Tibial nerve (tissue), 4 donors: ENCODE results near the gene GNAI3. TPM values are rescaled to one million over a fixed set of nuclear protein-coding genes. Genes with fewer than 3 reads are reported as not detected.
A peak's percentile ranks its signal among the peaks of the same experiment; 100 is the strongest.

Experiments
- DNase-seq, 2 donors: peaks; one replicate each; pipeline ENCODE4 v3.0.0-alpha.2; 2019; ENCODE audit warnings: low spot score in 2 of 2
- H3K27ac ChIP-seq, 4 donors: fragments of 200-600 bp; sonication (generic) in 3 of 4; one replicate each; pipeline ENCODE4 v1.5.1; 2017 to 2019; ENCODE audit warnings: mild to moderate bottlenecking in 1 of 4
- H3K27me3 ChIP-seq, 2 donors: fragments of 200-600 bp; sonication (generic) in 1 of 2; one replicate each; pipeline versions ENCODE4 v1.5.1 to v1.6.0; 2017 to 2019
- H3K36me3 ChIP-seq, 3 donors: fragments of 200-600 bp; sonication (generic); one replicate each; pipeline ENCODE4 v1.5.1; 2018 to 2019
- H3K4me1 ChIP-seq, 4 donors: fragments of 200-600 bp; sonication (generic) in 3 of 4; one replicate each; pipeline ENCODE4 v1.5.1; 2017 to 2019
- H3K4me3 ChIP-seq, 4 donors: fragments of 200-600 bp; sonication (generic) in 3 of 4; one replicate each; pipeline ENCODE4 v1.5.1; 2017 to 2019; ENCODE audit warnings: mild to moderate bottlenecking in 1 of 4, moderate library complexity in 1 of 4
- H3K9me3 ChIP-seq, 4 donors: fragments of 200-600 bp; sonication (generic) in 3 of 4; one replicate each; pipeline ENCODE4 v1.5.1; 2017 to 2019
- EP300 ChIP-seq, 2 donors: sonication (generic); formaldehyde crosslinking; IDR thresholded peaks; one replicate each; pipeline ENCODE4 v1.6.1; 2017; ENCODE audit warnings: antibody characterized with exemption in 2 of 2, mild to moderate bottlenecking in 1 of 2
- POLR2A ChIP-seq, 2 donors: fragments of 450-650 bp; IDR thresholded peaks; one replicate each; pipeline ENCODE4 v1.6.1; 2017; ENCODE audit warnings: antibody characterized with exemption in 2 of 2, mild to moderate bottlenecking in 2 of 2, moderate library complexity in 2 of 2
- WGBS, 2 donors: methylation state at CpG; one replicate each; pipeline ENCODE4 v1.1.5; 2018; 5-methylcytosine and 5-hydroxymethylcytosine counted together
- total RNA-seq, 4 donors: library from RNA; depleted of rRNA; stranded (reverse); fragments of >200 nt; gene quantifications; one replicate each; pipeline ENCODE4 v1.1.0, GENCODE V29; 2016
- TF ChIP-seq, protein P1 (sequence below), 5 experiments: fragments of 200-600 bp in 3 of 5; fragments of 450-650 bp in 2 of 5; sonication (generic) in 3 of 5; IDR thresholded peaks; one replicate each; pipeline ENCODE4 v1.5.1; 2016 to 2019; ENCODE audit warnings: antibody characterized with exemption in 5 of 5, mild to moderate bottlenecking in 3 of 5, moderate library complexity in 2 of 5

The GNAI3 gene
- total RNA-seq, 4 donors from 2014 or later = 4.0 to 6.3 (median 5.1) TPM

DNA sequence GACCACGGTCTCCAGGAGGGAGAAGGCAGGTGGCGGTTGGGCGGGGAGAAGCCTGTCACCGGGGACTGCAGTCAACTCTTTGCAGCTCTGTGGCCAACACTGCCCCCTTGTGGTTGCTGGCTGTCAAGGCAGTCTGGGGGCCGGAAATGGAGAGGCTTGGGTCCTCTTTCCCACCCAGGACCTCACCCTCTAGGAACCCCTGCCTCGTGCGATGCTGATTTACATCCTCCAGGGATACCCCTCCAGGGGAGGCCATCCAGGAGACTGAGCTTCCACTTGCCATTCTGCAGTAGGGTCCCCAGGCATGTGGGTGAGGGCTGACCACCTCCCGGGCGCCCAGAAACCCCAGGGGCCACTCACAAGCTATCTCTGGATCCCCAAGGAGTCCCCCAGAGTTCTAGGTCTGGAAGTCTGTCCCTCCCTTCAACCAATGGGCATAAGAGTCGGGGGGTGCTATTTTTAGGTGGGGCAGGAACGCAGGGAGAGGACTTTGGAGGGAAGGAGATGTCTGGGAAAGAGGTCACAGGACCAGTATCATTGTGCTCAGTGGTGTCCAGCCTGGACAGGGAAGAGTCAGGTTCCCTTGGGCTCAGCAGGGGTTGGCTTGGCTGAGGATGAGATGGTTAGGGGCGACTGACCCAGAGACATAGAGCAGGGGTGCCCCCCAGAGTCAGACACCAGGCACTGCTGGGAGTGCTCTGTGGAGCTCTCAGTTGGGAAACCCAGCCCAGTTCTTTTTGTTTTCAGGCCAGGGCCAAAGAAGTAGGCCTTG, 15.9 kb upstream of the GNAI3 start:
- 13 to 21% methylated on average over 12 of the region's 12 CpGs for WGBS, 2 donors
- Histone ChIP-seq H3K27ac (peak overlapping the region in 3 of 4 donors; percentile 40 to 46 (median 43)), H3K4me1 (peaks cover 0 to 50% (median 14%) of the 10 kb centered on the region in 4 donors), H3K36me3 (no peaks in the 10 kb centered on the region), H3K4me3 (peak overlapping the region in 1 of 4 donors; percentile 15), H3K27me3 (no peaks in the 10 kb centered on the region), H3K9me3 (no peaks in the 10 kb centered on the region)
- peak; percentile 70 to 88 for DNase-seq
- TF ChIP-seq EP300 (IDR thresholded peaks at IDR 0.05) (no peak), POLR2A (IDR thresholded peaks at IDR 0.05) (no peak)
- TF ChIP-seq, protein P1, sequence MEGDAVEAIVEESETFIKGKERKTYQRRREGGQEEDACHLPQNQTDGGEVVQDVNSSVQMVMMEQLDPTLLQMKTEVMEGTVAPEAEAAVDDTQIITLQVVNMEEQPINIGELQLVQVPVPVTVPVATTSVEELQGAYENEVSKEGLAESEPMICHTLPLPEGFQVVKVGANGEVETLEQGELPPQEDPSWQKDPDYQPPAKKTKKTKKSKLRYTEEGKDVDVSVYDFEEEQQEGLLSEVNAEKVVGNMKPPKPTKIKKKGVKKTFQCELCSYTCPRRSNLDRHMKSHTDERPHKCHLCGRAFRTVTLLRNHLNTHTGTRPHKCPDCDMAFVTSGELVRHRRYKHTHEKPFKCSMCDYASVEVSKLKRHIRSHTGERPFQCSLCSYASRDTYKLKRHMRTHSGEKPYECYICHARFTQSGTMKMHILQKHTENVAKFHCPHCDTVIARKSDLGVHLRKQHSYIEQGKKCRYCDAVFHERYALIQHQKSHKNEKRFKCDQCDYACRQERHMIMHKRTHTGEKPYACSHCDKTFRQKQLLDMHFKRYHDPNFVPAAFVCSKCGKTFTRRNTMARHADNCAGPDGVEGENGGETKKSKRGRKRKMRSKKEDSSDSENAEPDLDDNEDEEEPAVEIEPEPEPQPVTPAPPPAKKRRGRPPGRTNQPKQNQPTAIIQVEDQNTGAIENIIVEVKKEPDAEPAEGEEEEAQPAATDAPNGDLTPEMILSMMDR (IDR thresholded peaks at IDR 0.05) = peak; percentile 96 to 98 (median 97)

DNA sequence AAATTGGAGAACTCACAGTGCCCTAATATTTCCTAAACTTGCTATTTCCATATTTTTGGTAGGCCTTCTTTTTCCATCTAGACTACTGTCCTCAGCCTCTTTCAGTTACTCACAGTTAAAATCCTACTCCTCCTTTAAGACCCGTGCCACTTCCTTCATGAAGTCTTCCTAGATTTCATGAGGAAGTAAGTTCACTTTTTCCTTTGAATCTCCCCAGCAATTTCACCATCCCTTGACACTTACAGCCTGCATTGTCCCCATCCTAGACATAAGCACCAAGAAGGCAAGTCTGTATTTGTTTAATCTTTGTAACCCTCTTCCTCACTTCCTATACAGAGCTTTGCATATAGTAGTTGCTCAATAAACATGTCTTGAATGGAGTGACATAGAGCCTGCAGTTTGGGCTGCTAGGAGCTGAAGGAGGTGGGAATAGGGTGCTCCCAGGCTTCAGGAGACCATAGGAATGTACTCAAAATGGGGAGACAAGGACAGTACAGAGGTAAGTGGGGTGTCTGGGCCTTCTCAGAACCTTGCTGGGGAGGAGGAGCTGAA, 14.0 kb upstream of the GNAI3 start:
- TF ChIP-seq POLR2A (IDR thresholded peaks at IDR 0.05) (no peak), EP300 (IDR thresholded peaks at IDR 0.05) (no peak)
- TF ChIP-seq, protein P1 (IDR thresholded peaks at IDR 0.05) = no peak
- peaks cover 0 to 46% (median 14%) of the 10 kb centered on the region in 4 donors for H3K4me1 ChIP-seq
- WGBS, 2 donors = 86 to 97% methylated on average over 1 of the region's 1 CpG
- H3K27ac ChIP-seq = peak overlapping the region in 1 of 4 donors; percentile 81
- H3K4me3 ChIP-seq = no peak overlapping the region
- DNase-seq = no peak
- no peaks in the 10 kb centered on the region for H3K36me3 ChIP-seq
- H3K27me3 ChIP-seq = no peaks in the 10 kb centered on the region
- H3K9me3 ChIP-seq = no peaks in the 10 kb centered on the region

DNA sequence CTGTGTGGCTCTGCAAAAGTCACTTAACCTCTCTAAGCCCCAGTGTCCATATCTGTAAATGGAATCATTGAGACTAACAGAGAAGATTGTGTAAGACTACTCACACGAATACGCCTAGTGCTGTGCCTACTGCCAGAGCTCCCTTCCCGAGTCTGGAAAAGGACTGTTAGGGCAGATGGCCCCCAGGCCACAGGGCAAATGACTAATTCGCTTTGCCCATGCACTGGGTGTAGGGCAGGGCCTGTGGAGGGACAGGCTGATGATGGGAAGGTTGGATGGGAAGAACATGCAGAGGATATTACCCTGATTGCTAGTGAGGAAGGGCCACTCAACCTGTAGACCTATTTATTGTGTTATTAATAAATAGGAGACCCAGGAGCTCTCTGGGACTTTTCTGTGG, 12.9 kb upstream of the GNAI3 start:
- Histone ChIP-seq H3K36me3 (no peaks in the 10 kb centered on the region), H3K27me3 (no peaks in the 10 kb centered on the region), H3K27ac (peak overlapping the region in 3 of 4 donors; percentile 29 to 81 (median 33)), H3K4me1 (peaks cover 0 to 35% (median 9%) of the 10 kb centered on the region in 4 donors), H3K4me3 (no peak overlapping the region), H3K9me3 (no peaks in the 10 kb centered on the region)
- no peak for DNase-seq
- 41 to 52% methylated on average over 4 of the region's 4 CpGs for WGBS, 2 donors
- TF ChIP-seq POLR2A (IDR thresholded peaks at IDR 0.05) (no peak), EP300 (IDR thresholded peaks at IDR 0.05) (no peak)
- TF ChIP-seq, protein P1 (IDR thresholded peaks at IDR 0.05) = no peak

DNA sequence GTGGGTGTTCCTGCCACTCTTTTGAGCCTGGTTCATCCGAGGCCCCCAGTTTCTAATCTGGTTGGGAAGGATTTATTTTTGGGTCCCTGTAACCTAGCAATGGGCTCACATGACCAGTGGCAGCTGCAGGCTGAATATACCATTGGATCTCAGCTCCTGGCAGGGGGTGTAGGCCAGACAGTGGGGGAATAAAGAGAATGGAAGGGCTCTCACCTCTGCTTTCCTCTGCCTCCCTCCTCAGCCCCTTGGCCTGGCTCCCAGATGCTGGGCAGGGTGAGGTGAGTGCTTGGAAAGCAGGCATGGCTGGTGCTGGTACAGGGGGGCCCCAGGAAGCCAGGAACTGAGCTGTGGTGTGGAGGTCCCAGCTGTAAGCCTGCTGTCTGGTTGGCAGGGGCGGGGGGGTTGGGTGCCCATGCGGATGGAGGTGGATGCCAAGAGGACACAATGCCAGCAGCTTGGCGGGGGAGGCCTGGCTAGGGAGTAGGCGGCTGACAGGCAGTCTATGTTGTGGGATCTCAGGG, 12.4 kb upstream of the GNAI3 start:
- no peaks in the 10 kb centered on the region for H3K36me3 ChIP-seq
- no peaks in the 10 kb centered on the region for H3K9me3 ChIP-seq
- DNase-seq = no peak
- H3K4me1 ChIP-seq = peaks cover 0 to 30% (median 9%) of the 10 kb centered on the region in 4 donors
- TF ChIP-seq, protein P1 (IDR thresholded peaks at IDR 0.05) = no peak
- TF ChIP-seq EP300 (IDR thresholded peaks at IDR 0.05) = no peak
- no peak for TF ChIP-seq POLR2A (IDR thresholded peaks at IDR 0.05)
- no peak overlapping the region for H3K4me3 ChIP-seq
- peak overlapping the region in 3 of 4 donors; percentile 29 to 81 (median 33) for H3K27ac ChIP-seq
- H3K27me3 ChIP-seq = no peaks in the 10 kb centered on the region
- WGBS, 2 donors = 51 to 65% methylated on average over 5 of the region's 5 CpGs
